Spleen (tissue), 11 donors: ENCODE results near the gene CLCN7. TPM values are rescaled to one million over a fixed set of nuclear protein-coding genes. Genes with fewer than 3 reads are reported as not detected.
"Not testable (repeated sequence)": the region's sequence is repeated elsewhere in the genome, so short reads cannot be mapped to it uniquely, and the experiment has no call there.

Experiments used
- DNase-seq: peaks from one replicate; pipeline ENCODE4 v3.0.0-alpha.2; 2020
- H3K27ac ChIP-seq, 8 donors: fragments of 200-600 bp; sonication (generic) in 7 of 8; 1 replicate in 4 of 8; 2 replicates in 4 of 8; pipeline versions ENCODE4 v1.5.0 to v1.8.0; 2016 to 2021; ENCODE audit warnings: inconsistent platforms in 4 of 8, mild to moderate bottlenecking in 4 of 8, moderate library complexity in 1 of 8
- H3K27me3 ChIP-seq, 7 donors: fragments of 200-600 bp; sonication (generic) in 6 of 7; replicated peaks in 1 of 7; 1 replicate in 4 of 7; 2 replicates in 3 of 7; pipeline versions ENCODE4 v1.5.0 to v1.8.0; 2016 to 2021; ENCODE audit warnings: inconsistent platforms in 3 of 7, mild to moderate bottlenecking in 1 of 7
- H3K36me3 ChIP-seq, 6 donors: fragments of 200-600 bp; sonication (generic) in 5 of 6; 1 replicate in 4 of 6; 2 replicates in 2 of 6; pipeline versions ENCODE4 v1.5.0 to v1.8.0; 2016 to 2021; ENCODE audit warnings: inconsistent platforms in 2 of 6
- H3K4me1 ChIP-seq, 6 donors: fragments of 200-600 bp; sonication (generic) in 5 of 6; 1 replicate in 3 of 6; 2 replicates in 3 of 6; pipeline versions ENCODE4 v1.5.0 to v1.8.0; 2016 to 2021; ENCODE audit warnings: inconsistent platforms in 3 of 6
- H3K4me3 ChIP-seq, 8 donors: fragments of 200-600 bp; sonication (generic) in 7 of 8; 1 replicate in 4 of 8; 2 replicates in 4 of 8; pipeline versions ENCODE4 v1.5.0 to v1.8.0; 2016 to 2021; ENCODE audit warnings: inconsistent platforms in 4 of 8, mild to moderate bottlenecking in 4 of 8, moderate library complexity in 2 of 8
- H3K9me3 ChIP-seq, 8 donors: fragments of 200-600 bp; sonication (generic) in 7 of 8; 1 replicate in 4 of 8; 2 replicates in 4 of 8; pipeline versions ENCODE4 v1.5.0 to v1.8.0; 2016 to 2021; ENCODE audit warnings: inconsistent platforms in 4 of 8
- POLR2A ChIP-seq, 3 donors: fragments of 450-650 bp; IDR thresholded peaks; one replicate each; pipeline ENCODE4 v1.5.1; 2017; ENCODE audit warnings: antibody characterized with exemption in 3 of 3, mild to moderate bottlenecking in 1 of 3
- POLR2AphosphoS5 ChIP-seq, 3 donors: sonication (generic); formaldehyde crosslinking; IDR thresholded peaks; one replicate each; pipeline ENCODE4 v1.5.1; 2017; ENCODE audit warnings: antibody characterized with exemption in 3 of 3
- WGBS, 5 donors: extraction: QIAGEN DNeasy Blood & Tissue Kit in 3 of 5; methylation state at CpG; one replicate each; pipeline versions ENCODE4 v1.1.5 to v1.1.7; 2013 to 2018; 5-methylcytosine and 5-hydroxymethylcytosine counted together
- intact Hi-C: fragments of 100-400 bp; cut with DNase I; formaldehyde crosslinking; loops from one replicate; pipeline ENCODE4 v1.15.0; 2023; ENCODE audit warnings: low total_unique reads
- polyA plus RNA-seq, 3 donors: library from polyadenylated mRNA; stranded (reverse); fragments of 200-250 nt; gene quantifications; one replicate each; pipeline ENCODE4 v1.2.1, GENCODE V29; 2013
- total RNA-seq, 7 donors: library from RNA; depleted of rRNA in 3 of 7; stranded (reverse); fragments of >200 nt in 3 of 7; fragmentation: NEBNext Ultra II Directional in 4 of 7; extraction: Animal tissue kit (Norgen Biotek cat#: 25700) in 4 of 7; gene quantifications; one replicate each; pipeline versions ENCODE4 v1.1.0 to v1.2.1, GENCODE V29; 2016 to 2021
- TF ChIP-seq, protein P1 (sequence below), 11 experiments: fragments of 200-600 bp in 7 of 11; fragments of 450-650 bp in 4 of 11; sonication (generic) in 4 of 11; IDR thresholded peaks in 8 of 11; conservative IDR thresholded peaks in 3 of 11; 1 replicate in 7 of 11; 2 replicates in 4 of 11; pipeline versions ENCODE4 v1.4.0 to v1.8.0; 2016 to 2021; ENCODE audit warnings: antibody characterized with exemption in 11 of 11, inconsistent platforms in 4 of 11, mild to moderate bottlenecking in 1 of 11
- donor health status: healthy with polysubstance abuse.
- donor health status: DM: no; HTN: no; CAD: no; lungs with moderate emphysema.
- donor health status: DM: no; HTN: no; CAD: no.
- donor health status: Bipolar disorder and iron deficiency.
- donor health status: healthy.
- donor health status: DM: no; HTN: no; CAD: no.
- donor health status: DM: yes; HTN: yes; CAD: no.

The CLCN7 gene
- total and polyA plus RNA-seq, 10 donors: 43.2 to 146 (median 115) TPM

DNA sequence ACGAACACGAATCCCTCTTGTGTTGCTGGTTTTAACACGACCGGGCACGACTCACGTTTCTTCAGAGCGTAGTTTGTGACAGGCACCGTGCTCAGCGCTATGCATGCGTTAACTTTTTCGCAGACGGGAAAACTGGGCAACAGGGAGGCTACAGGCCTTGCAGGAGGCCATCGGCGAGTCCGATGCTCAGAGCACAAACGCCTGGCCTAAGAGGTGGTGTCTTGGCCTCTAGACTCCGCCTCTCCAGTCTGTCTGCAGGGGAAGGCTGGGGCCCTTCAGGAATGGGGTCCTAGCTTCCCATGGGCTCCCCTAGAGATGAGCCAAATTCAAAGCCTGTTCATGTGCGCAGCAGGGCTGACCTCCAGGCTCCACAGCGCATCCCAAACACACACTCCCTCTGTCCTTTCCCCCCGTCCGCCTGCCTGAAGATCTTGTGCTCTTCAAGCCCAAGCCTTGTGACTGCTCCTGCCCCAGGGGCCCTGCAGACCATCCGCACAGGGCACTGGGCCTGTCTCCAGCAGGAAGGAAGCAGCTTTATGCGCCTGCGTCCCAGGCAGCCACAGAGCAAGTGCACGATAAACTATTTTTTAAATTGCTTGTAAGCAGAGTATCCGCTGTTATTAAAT, 3.1 kb downstream of the CLCN7 start:
- no peaks in the 10 kb centered on the region for H3K9me3 ChIP-seq
- no peak for DNase-seq
- TF ChIP-seq, protein P1, sequence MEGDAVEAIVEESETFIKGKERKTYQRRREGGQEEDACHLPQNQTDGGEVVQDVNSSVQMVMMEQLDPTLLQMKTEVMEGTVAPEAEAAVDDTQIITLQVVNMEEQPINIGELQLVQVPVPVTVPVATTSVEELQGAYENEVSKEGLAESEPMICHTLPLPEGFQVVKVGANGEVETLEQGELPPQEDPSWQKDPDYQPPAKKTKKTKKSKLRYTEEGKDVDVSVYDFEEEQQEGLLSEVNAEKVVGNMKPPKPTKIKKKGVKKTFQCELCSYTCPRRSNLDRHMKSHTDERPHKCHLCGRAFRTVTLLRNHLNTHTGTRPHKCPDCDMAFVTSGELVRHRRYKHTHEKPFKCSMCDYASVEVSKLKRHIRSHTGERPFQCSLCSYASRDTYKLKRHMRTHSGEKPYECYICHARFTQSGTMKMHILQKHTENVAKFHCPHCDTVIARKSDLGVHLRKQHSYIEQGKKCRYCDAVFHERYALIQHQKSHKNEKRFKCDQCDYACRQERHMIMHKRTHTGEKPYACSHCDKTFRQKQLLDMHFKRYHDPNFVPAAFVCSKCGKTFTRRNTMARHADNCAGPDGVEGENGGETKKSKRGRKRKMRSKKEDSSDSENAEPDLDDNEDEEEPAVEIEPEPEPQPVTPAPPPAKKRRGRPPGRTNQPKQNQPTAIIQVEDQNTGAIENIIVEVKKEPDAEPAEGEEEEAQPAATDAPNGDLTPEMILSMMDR (IDR thresholded peaks at IDR 0.05 in 8 of 11, conservative IDR thresholded peaks at IDR 0.05 in 3 of 11): no peak
- no peak for TF ChIP-seq POLR2AphosphoS5 (IDR thresholded peaks at IDR 0.05)
- TF ChIP-seq POLR2A (IDR thresholded peaks at IDR 0.05): no peak

DNA sequence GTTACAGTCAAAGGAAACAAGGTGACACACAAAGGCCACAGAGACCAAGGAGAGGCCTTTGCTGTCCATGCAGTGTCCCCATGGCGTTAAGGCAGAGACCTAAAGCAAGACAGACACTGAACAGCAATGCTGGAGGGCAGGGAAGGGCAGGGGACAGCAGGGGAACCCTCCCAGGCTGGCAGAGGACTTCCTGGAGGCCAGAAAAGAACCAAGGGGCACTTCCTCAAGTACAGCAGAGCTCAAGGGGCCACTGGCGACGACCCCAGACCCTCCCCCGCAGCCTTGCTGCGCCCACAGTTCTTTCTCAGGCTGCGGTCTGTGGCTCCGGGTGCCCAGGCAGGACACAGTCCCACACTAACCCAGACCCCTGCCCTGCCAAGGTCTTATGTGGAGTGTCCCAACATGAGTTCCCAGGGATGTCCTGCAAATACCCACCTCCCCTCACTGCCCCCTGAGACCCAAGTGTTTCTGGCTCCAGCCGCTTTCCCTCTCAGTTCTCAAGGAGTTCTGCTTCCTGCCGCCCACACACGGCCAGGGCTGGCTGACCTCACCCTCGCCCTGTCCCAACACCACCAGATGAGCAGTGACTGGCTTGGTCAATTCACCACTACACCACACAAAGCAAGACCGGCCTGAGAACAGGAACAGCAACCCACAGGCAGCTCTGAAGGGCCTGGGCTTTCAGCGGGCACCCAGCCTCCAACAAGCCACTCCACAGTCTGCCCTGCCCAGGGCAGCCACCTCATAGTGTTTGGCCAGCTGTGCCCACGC, 4.2 kb downstream of the CLCN7 start:
- H3K4me3 ChIP-seq: peak overlapping the region in 3 of 8 donors; percentile 25 to 62 (median 26)
- peaks cover 0 to 8% (median 0%) of the 10 kb centered on the region in 6 donors for H3K36me3 ChIP-seq
- H3K27me3 ChIP-seq: no peaks in the 10 kb centered on the region
- H3K9me3 ChIP-seq: no peaks in the 10 kb centered on the region
- H3K4me1 ChIP-seq: peaks cover 28 to 93% (median 60%) of the 10 kb centered on the region in 6 donors
- 38 to 55% (median 49%) methylated on average over 14 of the region's 14 CpGs for WGBS, 5 donors
- peak overlapping the region in 7 of 8 donors; percentile 71 to 88 (median 80) for H3K27ac ChIP-seq
- TF ChIP-seq POLR2AphosphoS5 (IDR thresholded peaks at IDR 0.05) (peak; percentile 66 to 76 (median 73)), POLR2A (IDR thresholded peaks at IDR 0.05) (no peak)
- TF ChIP-seq, protein P1 (IDR thresholded peaks at IDR 0.05 in 8 of 11, conservative IDR thresholded peaks at IDR 0.05 in 3 of 11): no peak
- intact Hi-C loops: no loop called here
- DNase-seq: no peak

More for the DNA sequence above, 3.1 kb downstream of the CLCN7 start:
- intact Hi-C loops: no loop called here
- H3K4me1 ChIP-seq: peaks cover 30 to 92% (median 64%) of the 10 kb centered on the region in 6 donors
- WGBS, 5 donors: 45 to 63% (median 55%) methylated on average over 26 of the region's 26 CpGs
- H3K27ac ChIP-seq: peak overlapping the region in 7 of 8 donors; percentile 71 to 88 (median 80)
- H3K27me3 ChIP-seq: no peaks in the 10 kb centered on the region
- H3K4me3 ChIP-seq: peak overlapping the region in 2 of 8 donors; percentile 5 to 62
- H3K36me3 ChIP-seq: no peaks in the 10 kb centered on the region

DNA sequence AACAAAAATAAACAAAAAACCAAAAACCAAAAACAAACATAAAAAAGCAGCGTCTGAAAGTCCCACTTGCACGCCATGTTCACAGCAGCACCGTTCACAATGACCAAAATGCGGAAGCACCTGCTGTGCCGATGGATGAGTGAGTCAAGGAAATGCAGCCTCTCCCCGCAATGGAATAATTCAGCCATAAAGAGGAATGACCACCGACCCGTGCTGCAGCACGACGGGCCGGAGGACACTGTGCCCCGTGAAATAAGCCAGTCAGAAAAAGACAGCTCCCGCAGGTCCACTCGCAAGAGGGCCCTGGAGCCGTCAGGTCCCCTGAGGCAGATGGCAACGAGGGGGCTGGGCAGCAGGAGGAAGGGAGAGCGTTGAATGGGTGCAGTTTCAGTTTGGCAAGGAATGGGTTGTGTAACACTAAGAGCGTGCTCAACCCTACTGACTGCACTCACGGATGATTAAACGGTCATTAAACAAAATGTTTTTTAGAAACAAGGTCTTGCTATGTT, 5.1 kb downstream of the CLCN7 start:
- Histone ChIP-seq H3K9me3 (no peaks in the 10 kb centered on the region), H3K36me3 (peaks cover 0 to 17% (median 1%) of the 10 kb centered on the region in 6 donors), H3K27ac (peak overlapping the region; percentile 27 to 88 (median 78)), H3K27me3 (no peaks in the 10 kb centered on the region), H3K4me3 (peak overlapping the region in 6 of 8 donors; percentile 6 to 62 (median 22)), H3K4me1 (peaks cover 24 to 90% (median 56%) of the 10 kb centered on the region in 6 donors)
- 43 to 77% (median 58%) methylated on average over 20 of the region's 20 CpGs for WGBS, 5 donors
- DNase-seq: no peak
- no peak for TF ChIP-seq POLR2A (IDR thresholded peaks at IDR 0.05)
- TF ChIP-seq POLR2AphosphoS5 (IDR thresholded peaks at IDR 0.05): peak in 2 of 3 donors; percentile 44 to 70
- intact Hi-C loops: no loop called here

DNA sequence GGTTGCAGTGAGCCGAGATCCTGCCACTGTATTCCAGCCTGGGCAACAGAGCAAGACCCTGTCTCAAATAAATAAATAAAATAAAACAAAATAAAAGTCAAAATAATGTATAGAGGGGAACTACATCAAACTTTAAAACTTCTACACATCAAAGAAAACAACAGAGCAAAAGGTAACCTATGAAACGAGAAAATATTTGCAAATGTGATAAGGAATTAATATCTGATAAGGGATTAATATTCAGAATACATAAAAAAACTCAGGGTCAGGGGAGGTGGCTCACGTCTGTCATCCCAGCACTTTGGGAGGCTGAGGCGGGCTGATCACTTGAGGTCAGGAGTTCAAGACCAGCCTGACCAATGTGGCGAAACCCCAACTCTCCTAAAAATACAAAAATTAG, 5.7 kb downstream of the CLCN7 start:
- 66 to 88% (median 73%) methylated on average over 5 of the region's 5 CpGs for WGBS, 5 donors
- H3K9me3 ChIP-seq, H3K27me3 ChIP-seq, intact Hi-C loops, DNase-seq: not testable (repeated sequence)
- Histone ChIP-seq H3K4me3 (peak overlapping the region in 1 of 8 donors; percentile 62), H3K36me3 (peaks cover 0 to 23% (median 7%) of the 10 kb centered on the region in 6 donors), H3K4me1 (peaks cover 24 to 85% (median 53%) of the 10 kb centered on the region in 6 donors), H3K27ac (peak overlapping the region in 6 of 8 donors; percentile 71 to 88 (median 81))
